Right ventricle myocardium superior (tissue), 1 donor: ENCODE results near the gene NF2. TPM values are rescaled to one million over a fixed set of nuclear protein-coding genes. Genes with fewer than 3 reads are reported as not detected.
"Not testable (repeated sequence)": the region's sequence is repeated elsewhere in the genome, so short reads cannot be mapped to it uniquely, and the experiment has no call there.

Experiments
- ATAC-seq: fragments of 200-7000 bp; cut with Tn5 transposase; one replicate; pipeline ENCODE4 v1.9.1; 2020; ENCODE audit warnings: mild to moderate bottlenecking; ENCODE audit not compliant: poor library complexity
- DNase-seq: peaks from one replicate; pipeline ENCODE4 v3.0.0-alpha.2; 2020
- intact Hi-C: fragments of 100-400 bp; cut with DNase I; formaldehyde crosslinking; loops from one replicate; pipeline ENCODE4 v1.11.2; 2022
- total RNA-seq: library from RNA; stranded (reverse); fragmentation: NEBNext Ultra II Directional; extraction: Animal tissue kit (Norgen Biotek cat#: 25700); gene quantifications from one replicate; pipeline ENCODE4 v1.2.1, GENCODE V29; 2021
- donor health status: DM: no; HTN: yes; CAD: no; lungs with severe emphysema.

NF2 gene
- total RNA-seq, 1 donor from 2014 or later: 40.6 TPM

- DNase-seq (no peak), ATAC-seq (no peak)
- intact Hi-C loops: no loop called here
These were observed 15.3 kb upstream of the NF2 start for GRCh38 chr22:29587938-29588699.

- ATAC-seq (no peak), DNase-seq (no peak)
- intact Hi-C loops: no loop called here
These were observed 9.5 kb upstream of the NF2 start for GRCh38 chr22:29593923-29594322.

- DNase-seq, intact Hi-C loops, ATAC-seq: not testable (repeated sequence)
These were observed 9.0 kb upstream of the NF2 start for GRCh38 chr22:29594447-29594846.

GRCh38 chr22:29596408-29596807 lies 7.0 kb upstream of the NF2 start:
- intact Hi-C loops: no loop called here
- ATAC-seq (no peak), DNase-seq (no peak)

DNA sequence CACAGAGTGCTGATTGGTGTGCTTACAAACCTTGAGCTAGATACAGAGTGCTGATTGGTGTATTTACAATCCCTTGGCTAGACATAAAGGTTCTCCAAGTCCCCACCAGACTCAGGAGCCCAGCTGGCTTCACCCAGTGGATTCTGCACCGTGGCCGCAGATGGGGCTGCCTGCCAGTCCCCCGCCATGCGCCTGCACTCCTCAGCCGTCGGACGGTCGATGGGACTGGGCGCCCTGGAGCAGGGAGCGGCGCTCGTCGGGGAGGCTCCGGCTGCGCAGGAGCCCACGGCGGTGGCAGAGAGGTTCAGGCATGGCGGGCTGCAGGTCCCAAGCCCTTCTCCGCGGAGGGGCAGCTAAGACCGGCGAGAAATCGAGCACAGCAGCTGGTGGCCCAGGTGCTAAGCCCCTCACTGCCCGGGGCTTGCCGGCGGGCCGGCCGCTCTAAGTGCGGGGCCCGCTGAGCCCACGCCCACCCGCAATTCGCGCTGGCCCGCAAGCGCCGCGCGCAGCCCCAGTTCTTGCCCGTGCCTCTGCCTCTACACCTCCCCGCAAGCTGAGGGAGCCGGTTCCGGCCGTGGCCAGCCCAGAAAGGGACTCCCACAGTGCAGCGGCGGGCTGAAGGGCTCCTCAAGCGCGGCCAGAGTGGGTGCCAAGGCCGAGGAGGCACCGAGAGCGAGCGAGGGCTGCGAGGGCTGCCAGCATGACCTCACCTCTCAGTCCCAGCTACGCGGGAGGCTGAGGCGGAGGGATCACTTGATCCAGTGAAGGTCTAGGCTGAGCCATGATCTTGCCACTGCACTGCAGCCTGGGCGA lies 5.4 kb upstream of the NF2 start:
- intact Hi-C loops, DNase-seq, ATAC-seq: not testable (repeated sequence)

GRCh38 chr22:29598684-29599020 lies 4.8 kb upstream of the NF2 start:
- intact Hi-C loops: no loop called here
- DNase-seq: no peak
- no peak for ATAC-seq

- no peak for DNase-seq
- ATAC-seq: no peak
- intact Hi-C loops: no loop called here
These were observed 585 bp downstream of the NF2 start for GRCh38 chr22:29604076-29604360.

DNA sequence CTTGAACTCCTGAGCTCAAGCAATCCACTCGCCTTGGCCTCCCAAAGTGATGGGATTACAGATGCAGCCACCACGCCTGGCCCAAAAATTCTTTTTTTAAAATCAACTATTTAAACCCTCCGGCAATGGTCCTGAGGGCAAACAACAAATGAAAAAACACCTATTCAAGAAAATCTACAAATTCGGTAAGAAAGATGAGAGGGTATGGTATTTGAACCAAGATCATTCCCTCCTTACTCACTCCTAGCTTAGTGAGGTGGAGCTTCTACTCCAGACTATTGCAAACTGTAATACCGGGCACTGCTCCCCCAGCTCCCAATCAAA lies 2.1 kb downstream of the NF2 start:
- DNase-seq: no peak
- ATAC-seq: no peak
- intact Hi-C loops: no loop called here

GRCh38 chr22:29606320-29606719 lies 2.9 kb downstream of the NF2 start:
- intact Hi-C loops: no loop called here
- DNase-seq: no peak
- ATAC-seq: no peak

GRCh38 chr22:29607426-29607825 lies 4.0 kb downstream of the NF2 start:
- intact Hi-C loops: no loop called here
- no peak for DNase-seq
- ATAC-seq: no peak

GRCh38 chr22:29609139-29609538 lies 5.7 kb downstream of the NF2 start:
- intact Hi-C loops: no loop called here
- ATAC-seq (no peak), DNase-seq (no peak)

DNA sequence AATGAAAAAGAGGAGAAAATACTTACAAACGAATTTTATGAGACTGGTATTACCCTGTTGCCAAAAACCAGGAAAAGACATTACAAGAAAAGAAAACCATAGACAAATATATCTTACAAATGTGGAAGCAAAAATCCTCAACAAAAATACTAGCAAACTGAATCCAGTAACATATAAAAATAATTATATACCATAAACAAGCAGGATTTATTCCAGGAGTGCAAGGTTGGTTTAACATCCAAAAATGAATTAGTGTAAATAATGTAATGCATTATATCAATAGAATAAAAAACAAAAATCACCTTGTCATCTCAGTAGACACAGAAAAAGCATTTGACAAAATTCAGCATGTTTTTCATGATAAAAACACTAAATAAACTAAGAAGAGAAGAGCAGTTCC lies 7.3 kb downstream of the NF2 start:
- intact Hi-C loops: no loop called here
- no peak for ATAC-seq
- no peak for DNase-seq

- intact Hi-C loops: no loop called here
- no peak for ATAC-seq
These were observed 12.4 kb downstream of the NF2 start for GRCh38 chr22:29615705-29616327.

GRCh38 chr22:29617922-29618629 lies 14.6 kb downstream of the NF2 start:
- intact Hi-C loops: no loop called here
- DNase-seq (no peak), ATAC-seq (peak; percentile 46)

More at GRCh38 chr22:29615705-29616327, 12.4 kb downstream of the NF2 start:
- no peak for DNase-seq

DNA sequence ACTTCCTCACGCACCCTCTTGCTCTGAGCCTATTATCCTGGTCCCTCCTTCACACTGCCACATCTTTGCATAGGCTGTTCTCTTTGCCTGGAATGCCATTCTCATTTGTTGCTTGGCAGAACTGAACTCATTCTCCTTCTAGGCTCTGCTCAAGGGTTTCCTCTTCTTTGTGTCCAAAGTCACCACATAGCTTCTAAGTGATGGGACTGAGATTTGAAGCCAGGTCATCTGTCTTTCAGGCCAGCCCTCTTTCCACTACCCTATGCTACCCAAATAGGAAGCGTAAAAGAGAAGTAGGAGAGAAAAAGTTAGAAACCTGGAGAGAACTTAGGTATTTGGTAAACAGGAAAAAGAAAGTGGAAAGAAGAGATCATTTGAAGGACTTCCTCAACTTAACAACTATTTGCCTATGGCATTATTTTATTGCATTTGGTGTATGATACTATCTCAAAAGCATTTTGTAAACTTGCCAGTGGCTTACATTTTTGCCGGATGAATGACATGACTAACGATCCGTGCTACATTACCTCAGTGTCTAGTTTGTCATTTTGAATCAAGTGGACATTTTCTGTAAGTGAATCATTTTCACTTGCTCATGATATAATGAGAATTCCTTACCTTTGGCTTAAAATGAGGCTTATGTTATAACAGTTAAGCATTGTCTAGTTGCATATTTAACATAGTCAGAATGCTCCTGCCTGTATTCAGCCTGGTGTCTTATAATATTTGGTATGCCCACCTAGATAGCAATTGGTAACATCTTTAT lies 18.5 kb downstream of the NF2 start:
- ATAC-seq (no peak), DNase-seq (no peak)
- intact Hi-C loops: no loop called here

GRCh38 chr22:29623059-29623458 lies 19.6 kb downstream of the NF2 start:
- DNase-seq (no peak), ATAC-seq (no peak)
- intact Hi-C loops: no loop called here

DNA sequence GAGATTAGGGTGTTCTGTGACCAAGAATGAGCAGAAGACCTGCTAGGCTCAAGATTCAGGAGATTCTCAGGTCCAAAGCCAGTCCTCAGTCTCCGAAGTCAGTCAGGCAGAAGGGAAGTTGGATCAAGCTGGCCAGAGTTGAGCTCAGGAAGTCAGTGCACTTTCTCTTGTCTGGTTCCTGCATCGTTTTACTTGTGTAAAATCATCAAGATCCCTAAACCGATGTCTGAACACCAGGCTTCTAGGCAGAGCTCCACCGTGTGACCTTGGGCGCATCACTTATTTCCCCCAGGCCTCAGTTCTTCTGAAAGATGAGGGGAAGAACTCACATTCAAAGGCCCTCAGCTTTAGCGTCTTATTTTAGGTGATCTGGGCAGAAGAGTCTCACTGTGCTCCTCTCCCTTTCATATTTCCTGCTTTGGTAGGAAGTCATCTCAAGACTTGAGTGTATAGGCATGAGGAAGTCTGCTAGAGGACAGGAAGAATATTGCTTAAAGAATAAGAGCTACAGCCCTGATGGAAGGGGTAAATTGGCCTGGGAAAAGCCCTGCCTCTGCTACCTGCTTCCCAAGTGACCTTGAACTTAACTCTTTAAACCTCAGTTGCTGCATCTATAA lies 20.2 kb downstream of the NF2 start:
- no peak for ATAC-seq
- intact Hi-C loops: no loop called here
- no peak for DNase-seq

- peak; percentile 53 for DNase-seq
- intact Hi-C loops: no loop called here
- ATAC-seq: peak; percentile 72
These were observed 21.8 kb downstream of the NF2 start for GRCh38 chr22:29625090-29625825.
